OCI-LY7 (cell line): Measurements from ENCODE around the gene GBP3.

Experiments
- EZH2phosphoT487 ChIP-seq: fragments of 200-600 bp; sonication (generic); IDR thresholded peaks from 2 replicates; pipeline ENCODE4 v1.6.1; 2018; ENCODE audit warnings: low read depth, borderline replicate concordance, mild to moderate bottlenecking, mixed run types, antibody characterized with exemption, low read length, moderate library complexity, mixed read lengths
- TF ChIP-seq, protein P1 (sequence below): fragments of 200-600 bp; sonication (generic); conservative IDR thresholded peaks from 2 replicates; pipeline ENCODE4 v1.5.1; 2014; ENCODE audit warnings: mild to moderate bottlenecking, antibody characterized with exemption, low read length, moderate library complexity, mixed read lengths

DNA sequence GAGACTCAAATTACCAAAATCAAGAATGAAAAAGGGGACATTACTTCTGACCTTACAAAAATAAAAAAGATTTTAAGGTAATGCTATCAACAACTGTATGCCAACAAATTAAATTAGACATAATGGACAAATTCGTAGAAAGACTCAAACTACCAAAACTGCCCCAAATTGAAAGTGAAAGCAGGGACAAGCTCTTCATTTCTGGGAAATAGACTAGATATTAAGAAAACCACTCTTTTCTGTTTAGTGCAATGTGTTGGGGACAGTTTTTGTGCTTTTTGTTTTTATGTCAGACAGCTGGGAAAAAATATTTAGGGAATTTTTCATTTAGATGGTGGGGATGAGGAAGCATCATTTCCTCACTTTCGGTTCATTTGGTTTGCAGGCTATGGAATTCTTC, 47.3 kb upstream of the GBP3 start:
- TF ChIP-seq EZH2phosphoT487 = no peak
- TF ChIP-seq, protein P1, sequence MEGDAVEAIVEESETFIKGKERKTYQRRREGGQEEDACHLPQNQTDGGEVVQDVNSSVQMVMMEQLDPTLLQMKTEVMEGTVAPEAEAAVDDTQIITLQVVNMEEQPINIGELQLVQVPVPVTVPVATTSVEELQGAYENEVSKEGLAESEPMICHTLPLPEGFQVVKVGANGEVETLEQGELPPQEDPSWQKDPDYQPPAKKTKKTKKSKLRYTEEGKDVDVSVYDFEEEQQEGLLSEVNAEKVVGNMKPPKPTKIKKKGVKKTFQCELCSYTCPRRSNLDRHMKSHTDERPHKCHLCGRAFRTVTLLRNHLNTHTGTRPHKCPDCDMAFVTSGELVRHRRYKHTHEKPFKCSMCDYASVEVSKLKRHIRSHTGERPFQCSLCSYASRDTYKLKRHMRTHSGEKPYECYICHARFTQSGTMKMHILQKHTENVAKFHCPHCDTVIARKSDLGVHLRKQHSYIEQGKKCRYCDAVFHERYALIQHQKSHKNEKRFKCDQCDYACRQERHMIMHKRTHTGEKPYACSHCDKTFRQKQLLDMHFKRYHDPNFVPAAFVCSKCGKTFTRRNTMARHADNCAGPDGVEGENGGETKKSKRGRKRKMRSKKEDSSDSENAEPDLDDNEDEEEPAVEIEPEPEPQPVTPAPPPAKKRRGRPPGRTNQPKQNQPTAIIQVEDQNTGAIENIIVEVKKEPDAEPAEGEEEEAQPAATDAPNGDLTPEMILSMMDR = no peak
